HG03095 (cell line): ENCODE measurements around the gene S100P.
"Not testable (repeated sequence)": the region's sequence is repeated elsewhere in the genome, so short reads cannot be mapped to it uniquely, and the experiment has no call there.

Source experiments
- ATAC-seq: cut with Tn5 transposase; IDR thresholded peaks from one replicate; pipeline ENCODE4 v1.9.1; 2021; ENCODE audit warnings: moderate library complexity; ENCODE audit not compliant: unreplicated experiment

S100P gene

DNA sequence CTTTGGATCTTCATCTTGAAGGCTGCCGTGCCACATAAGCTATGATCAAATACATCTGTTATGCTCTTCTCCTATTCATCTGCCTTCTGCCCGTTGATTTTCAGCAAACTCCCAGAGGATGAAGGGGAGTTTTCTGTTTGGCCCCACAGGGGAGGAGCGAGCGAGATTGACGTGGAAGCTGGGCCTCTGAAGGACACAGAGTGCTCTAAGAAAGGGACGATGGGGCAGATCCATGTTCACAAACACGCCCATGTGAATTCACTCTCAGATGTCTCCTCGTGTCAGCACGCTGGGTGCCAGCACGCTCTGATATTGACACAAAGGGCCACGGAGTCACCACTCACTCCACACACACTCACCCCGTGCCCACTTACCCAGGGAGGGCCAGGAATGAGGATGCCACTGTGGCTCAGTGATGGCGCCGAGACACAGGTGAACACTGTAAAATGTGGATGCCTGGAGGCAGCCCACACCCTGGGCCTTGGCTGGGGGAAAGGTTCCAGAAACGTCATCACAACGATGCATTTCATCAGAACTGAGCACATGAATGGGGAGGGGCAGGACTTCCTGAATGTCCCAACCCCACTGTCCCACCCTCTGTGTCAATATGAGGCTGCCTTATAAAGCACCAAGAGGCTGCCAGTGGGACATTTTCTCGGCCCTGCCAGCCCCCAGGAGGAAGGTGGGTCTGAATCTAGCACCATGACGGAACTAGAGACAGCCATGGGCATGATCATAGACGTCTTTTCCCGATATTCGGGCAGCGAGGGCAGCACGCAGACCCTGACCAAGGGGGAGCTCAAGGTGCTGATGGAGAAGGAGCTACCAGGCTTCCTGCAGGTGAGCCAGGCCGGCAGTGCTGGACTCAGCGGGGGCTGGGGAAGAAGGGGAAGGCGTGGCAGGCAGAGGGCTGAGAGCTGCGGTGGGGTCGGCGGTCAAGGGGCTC lies at the start of gene S100P:
S100P (plus strand) TSS at position 648 of the 946 bp plus-strand sequence; CDS start at position 703, 55 bp downstream.
- ATAC-seq, result no peak

DNA sequence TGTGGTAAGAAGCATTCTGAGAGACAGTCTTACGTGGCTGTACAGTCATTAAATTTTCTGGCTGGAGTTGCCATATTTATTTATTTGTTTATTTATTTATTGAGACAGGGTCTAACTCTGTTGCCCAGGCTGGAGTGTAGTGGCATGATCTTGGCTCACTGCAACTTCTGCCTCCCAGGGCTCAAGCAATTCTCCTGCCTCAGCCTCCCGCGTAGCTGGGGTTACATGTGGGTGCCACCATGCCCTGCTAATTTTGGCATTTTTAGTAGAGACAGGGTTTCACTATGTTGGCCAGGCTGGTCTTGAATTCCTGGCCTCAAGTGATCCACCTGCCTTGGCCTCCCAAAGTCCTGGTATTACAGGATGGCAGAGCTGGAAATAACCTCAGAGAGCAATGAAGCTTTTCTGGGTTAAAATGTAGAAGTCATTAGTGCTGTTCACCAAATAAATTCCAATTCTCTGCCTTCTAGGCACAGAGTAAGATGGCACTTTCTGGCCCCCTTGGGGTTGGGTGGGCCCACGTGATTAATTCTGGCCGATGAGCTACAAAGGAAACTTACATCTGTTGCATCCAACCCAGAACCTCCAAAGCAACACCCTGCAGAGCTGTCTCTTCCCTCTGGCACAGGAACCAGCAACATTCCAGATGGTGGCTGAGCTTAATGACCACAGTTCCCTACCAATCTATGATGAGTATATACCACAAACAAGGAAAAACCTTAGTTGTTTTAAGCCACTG lies 48.7 kb upstream of the S100P start:
- ATAC-seq, result no peak

DNA sequence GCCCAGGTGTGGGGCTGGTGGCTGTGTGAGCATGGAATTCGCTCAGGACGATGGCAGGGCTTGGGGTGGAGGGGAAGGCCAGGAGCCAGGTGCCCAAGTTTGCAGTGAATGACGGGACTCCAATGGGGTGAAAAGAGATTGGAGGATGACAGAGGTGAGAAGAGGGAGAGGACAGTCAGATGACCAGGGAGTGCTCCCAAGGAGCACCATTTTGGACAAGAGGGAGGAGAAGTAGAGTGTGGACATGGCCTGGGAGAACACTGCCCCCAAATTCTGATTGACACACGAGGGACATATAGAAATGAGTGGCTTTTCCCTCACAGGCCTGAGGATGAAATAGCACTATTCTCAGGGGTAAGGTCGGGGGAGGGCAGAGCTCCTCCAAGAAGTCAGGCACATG lies 46.5 kb upstream of the S100P start:
- ATAC-seq, result no peak

DNA sequence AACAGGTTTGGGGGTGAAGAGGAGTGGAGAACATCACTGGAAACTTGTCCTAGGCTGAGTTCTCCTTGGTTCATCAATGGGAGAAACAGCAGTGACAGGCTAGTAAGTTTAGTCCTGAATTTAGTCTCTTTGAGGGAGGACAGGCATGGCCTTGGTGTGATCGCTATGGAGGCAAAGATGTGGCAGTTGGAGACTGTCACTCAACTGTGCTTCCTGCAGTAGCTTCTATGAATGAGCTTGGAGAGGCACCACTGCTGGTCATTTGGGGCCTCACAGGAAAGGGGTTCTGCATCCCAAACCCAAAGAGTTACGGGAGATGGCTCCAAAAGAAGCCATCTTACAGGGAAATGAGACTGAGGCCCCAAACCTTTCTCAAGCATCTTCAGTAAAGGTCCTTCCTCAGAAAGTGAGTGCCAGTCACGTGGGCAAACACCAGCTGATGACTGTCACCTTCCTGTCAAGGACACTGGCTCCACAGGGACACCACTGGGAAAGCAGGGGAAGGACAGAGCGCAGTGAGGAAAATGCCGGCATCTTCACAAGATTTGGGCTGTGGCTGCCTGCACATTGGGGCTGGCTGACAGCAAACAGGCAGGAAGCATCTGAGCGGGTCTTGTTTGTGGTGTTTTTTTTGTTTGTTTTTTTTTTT lies 46.0 kb upstream of the S100P start:
- ATAC-seq, result no peak

DNA sequence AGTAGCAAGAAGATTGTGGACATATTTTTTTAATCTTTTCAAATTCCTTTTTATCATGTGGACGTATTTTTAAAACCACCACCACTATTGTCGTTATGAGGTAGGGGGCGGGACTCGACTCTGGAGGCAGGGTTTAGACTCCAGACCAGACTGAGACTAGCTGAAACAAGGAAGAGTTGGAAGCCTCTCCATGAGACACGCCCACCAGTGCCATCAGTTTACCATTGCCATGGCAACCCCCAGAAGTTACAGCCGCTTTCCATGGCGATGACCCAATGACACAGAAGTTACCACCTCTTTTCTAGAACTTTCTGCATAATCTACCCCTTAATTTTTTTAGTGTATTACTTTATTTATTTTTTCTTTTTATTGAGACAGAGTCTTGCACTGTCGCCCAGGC lies 44.5 kb upstream of the S100P start:
- ATAC-seq, result no peak

DNA sequence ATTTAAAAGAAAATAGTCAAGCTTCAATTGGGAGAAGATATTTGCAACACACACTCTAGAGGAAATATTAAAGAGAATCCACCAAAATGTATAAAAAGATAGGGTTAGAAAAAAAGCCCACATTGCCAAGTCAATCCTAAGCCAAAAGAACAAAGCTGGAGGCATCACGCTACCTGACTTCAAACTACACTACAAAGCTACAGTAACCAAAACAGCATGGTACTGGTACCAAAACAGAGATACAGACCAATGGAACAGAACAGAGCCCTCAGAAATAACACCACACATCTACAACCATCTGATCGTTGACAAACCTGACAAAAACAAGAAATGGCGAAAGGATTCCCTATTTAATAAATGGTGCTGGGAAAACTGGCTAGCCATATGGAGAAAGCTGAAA lies 39.5 kb upstream of the S100P start:
- ATAC-seq, result not testable (repeated sequence)

DNA sequence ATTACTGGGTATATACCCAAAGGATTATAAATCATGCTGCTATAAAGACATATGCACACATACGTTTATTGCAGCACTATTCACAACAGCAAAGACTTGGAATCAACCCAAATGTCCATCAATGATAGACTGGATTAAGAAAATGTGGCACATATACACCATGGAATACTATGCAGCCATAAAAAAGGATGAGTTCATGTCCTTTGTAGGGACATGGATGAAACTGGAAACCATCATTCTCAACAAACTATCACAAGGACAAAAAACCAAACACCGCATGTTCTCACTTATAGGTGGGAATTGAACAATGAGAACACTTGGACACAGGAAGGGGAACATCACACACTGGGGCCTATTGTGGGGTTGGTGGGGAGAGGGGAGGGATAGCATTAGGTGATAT lies 38.4 kb upstream of the S100P start:
- not testable (repeated sequence) for ATAC-seq

DNA sequence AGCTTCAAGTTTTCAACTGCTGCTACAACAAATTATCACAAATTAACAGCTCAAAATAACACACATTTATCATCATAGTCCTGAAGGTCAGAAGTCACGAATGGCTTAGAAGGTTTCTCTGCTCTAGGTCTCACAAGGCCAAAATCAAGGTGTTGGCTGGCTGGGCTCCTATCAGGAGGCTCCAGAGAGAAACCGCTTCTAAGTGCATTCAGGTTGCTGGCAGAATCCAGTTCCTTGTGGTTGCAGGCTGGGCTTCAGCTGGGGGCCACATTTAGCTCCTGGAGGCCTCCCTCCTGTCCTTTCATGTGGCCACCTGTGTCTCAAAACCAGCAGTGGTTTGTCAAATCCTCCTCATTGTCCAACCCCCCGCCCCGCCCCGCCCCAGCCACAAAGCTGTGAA lies 37.8 kb upstream of the S100P start:
- ATAC-seq, result no peak

DNA sequence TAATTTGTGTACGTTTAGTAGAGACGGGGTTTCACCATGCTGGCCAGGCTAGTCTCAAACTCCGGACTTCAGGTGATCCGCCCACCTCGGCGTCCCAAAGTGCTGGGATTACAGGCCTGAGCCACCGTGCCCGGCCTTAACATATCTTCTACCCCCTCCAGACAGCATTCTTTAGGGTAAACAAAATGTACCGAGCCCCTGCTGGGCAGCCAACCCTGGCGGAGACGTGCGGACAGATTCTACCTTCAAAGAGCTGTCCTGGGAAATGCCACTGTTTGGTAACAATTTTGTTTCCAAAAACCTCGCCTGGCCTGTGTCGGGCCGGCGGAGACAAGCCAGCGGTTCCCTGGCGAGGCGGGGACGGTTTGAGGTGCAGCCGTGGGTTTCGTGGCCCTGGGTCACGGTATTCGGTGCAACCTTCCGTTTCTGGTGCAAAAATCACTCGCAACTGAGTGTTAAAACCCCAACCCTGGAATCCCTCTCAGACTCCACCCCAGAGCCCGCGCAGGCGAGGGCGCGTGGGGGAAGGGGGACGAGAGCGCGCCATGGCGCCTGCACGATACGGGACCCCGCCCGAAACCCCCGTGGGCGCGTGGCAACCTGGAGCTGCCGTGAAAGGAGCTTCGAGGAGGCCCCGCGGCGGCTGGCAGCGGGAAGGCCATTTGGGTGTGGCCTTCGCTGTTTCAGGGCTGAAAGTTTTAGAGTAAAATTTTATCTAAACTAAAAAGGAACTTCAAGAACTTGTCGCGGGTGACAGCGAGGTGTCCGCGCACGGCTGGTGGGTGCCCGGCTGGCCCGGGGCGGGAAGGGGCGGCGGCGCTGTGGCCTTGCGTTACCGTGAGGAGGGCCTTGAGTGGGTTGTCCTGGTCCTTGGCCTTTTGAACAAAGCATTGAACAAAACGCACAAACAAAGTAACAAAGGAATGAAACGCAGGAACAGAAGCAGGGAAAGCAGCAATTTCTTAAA lies 36.2 kb upstream of the S100P start:
- no peak for ATAC-seq

DNA sequence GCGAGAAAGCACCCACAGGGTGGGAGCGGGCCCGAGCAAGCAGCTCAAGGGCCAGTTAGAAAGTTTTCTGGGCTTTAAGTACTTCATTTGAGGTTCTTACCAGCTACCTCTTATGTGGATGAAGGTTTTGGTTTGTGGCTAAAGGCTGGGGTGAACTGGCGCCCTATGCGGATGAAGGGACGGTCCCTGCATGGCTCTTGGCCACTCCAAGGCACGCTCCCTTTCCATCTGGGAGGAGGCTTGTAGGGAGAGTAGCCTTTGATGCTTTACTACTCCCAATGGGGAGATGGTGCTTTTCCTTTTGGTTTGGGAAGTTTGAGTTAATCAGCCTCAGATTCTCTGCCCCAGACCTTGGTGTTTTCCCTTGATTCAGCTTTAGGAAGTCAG lies 35.5 kb upstream of the S100P start:
- ATAC-seq, result no peak

DNA sequence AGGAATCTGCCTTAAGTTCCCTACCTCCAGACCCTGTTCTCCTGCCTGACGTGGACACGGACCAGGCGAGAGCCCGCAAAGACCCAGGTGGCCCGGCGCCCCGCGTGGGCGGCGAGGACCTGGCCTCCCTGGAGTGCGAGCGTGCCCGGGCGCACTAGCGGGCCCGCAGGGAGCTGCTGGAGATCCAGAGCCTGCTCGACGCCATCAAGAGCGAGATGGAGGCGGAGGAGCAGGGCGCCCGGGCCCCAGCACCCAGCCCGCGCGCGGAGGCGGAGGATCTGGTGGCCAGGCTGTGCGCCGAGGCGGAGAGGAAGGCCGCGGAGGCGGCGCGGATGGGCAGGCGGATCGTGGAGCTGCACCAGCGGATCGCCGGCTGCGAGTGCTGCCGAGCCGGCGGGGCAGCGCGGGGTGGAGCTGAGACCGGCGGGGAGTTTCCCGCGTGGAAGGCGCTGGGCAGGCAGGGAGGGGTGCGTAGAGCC lies 35.0 kb upstream of the S100P start:
- no peak for ATAC-seq

DNA sequence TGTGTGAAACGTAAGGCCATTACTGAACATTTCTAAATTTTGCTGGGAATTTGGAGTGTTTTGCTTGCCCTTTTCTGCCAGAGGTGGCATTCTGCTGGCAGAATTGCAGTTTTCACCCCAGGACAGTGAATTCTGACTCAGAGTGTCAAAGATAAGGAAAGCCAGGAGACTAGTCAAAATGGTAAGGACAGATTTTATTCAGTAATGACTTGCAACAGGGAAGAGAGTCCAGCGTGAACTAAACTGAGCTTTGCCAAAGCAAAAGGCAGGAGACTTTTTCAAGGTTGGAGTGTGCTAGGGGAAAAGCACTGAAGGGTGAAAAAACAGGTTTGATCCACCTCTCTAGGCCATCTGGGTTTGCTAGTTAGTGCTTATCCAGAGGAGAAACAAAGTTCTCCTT lies 33.8 kb upstream of the S100P start:
- ATAC-seq, result no peak

DNA sequence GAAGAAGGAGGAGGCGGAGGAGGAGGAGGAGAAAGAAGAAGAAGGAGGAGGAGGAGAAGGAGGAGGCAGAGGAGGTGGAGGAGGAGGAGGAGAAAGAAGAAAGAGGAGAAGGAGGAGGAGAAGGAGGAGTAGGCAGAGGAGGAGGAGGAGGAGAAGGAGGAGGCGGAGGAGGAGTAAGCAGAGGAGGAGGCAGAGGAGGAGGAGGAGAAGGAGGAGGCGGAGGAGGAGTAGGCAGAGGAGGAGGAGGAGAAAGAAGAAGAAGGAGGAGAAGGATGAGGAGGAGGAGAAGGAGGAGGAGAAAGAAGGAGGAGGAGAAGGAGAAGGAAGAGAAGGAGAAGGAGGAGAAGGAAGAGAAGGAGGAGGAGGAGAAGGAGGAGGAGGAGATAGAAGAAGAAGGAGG lies 33.2 kb upstream of the S100P start:
- no peak for ATAC-seq

DNA sequence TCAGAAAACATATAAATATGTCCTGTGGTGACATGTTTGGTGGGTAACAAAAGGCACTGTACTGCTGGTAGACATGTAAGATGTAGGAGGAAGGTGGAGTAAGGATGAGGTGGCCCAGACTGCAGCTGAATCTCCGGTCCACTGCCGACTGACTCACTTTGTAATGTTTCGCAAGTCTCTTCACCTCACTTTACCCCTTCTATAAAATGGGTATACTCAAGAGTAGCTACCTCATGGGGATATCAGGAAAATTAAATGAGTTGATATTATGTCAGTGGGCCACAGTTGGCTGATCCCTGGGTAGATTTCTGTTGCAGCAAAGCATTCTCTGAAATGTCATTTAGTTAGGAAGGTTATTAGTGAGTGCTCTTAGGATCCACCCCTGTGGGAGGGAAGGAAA lies 31.1 kb upstream of the S100P start:
- no peak for ATAC-seq

DNA sequence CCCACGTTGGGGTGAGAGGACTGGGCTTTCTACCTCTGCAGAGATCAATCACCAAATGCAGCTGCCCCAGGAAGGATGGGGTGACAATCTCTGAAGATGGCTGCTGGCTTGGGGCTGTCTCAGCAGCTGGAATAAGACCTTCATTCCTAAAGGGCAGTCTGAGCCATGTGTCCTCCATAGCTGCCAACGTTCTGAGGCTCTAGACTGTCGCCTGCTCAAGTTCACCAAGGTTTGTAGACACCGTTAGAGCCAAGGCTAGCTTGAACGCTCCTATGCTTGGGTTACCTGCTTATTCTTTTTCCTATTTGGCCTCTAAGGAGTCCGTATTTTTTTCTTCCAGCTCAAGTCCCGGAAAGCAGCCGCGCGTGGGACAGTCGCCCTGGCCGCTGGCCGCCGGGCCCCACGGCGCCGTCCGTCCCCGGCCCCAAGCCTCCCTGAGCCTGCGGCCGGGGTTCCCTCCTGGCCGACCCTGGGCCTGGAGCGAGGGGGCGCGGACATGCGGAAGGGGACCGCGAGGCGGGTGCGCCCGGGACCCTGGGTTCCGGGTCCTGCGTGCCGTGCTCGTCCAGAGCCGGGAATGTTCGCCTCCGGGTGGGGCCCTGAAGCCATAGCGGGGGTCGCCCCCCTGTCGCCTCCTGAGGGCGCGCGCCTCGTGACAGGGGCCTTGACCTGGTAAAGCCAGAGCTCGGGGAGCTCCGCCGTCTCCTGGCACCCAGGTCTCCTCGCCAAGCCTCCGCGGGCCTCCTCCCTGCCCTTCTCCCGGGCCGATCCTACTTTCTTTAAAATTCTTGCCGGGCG lies 29.9 kb upstream of the S100P start:
- ATAC-seq, result no peak

DNA sequence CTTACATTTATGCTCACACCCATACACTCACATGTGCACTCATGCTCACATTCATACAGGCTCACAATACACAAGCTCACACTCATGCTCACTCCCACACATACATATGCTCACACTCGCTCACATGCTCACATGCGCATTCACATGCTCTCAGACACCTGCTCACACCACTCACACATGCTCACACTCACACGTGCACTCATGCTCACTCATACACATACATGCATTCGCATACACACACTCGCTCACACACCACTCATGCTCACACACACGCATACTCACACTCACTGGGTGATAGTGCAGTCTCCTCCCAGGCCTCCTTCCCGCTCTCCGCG lies 28.4 kb upstream of the S100P start:
- no peak for ATAC-seq

DNA sequence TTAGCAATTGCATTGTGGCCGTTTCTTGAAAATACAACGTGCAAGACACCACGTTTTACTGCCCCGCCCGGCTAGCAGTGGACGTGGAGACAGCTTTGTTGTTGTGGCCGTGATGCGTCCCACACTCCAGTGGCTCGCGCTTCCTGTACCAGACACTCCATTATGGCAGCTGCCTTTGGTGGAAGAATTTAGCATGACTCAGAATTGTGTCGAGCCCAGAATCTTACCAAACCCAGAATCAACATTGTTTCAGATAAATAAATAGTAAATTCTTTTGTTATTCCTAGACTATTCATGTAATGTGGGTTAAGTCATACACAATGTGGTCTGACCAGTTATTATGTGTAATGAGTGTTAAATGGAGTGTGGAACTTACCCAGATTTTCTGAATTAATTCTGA lies 25.3 kb upstream of the S100P start:
- no peak for ATAC-seq

DNA sequence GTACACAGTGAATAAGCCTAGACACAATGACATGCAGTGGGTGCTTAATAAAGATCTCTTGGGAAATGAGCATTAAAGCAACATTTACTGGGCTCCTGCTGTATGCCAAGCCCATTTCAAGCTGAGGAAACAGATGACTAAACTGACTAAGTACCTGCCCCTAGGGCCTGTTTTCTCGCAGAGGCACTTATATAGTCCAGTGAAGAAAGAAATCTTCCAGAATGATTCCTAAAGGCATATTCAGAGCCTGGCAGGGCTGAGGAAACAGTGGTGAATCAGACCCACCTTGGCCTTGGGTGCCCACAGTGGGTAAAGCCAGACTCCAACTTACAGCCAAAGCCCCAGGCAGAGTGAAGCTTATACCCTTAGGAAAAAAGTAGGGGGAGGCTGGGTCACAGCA lies 22.0 kb upstream of the S100P start:
- no peak for ATAC-seq

DNA sequence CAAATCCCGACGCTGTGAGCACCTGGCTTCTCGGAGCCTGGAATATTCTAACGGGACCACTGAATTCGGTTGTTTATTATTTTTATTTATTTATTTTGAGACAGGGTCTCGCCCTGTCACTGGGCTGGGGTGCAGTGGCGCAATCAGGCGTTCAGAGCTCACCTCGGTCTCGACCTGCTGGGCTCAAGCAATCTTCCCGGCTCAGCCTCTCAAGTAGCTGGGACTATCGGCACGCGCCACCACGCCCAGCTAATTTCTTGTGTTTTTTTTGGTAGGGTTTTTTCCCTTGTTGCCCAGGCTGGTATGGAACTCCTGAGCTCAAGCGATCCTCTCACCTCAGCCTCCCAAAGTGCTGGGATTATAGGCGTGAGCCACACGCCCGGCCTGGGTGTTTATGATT lies 21.5 kb upstream of the S100P start:
- ATAC-seq, result no peak
